Measurements from ENCODE around the gene PDZD8.
"Not testable (repeated sequence)": the region's sequence is repeated elsewhere in the genome, so short reads cannot be mapped to it uniquely, and the experiment has no call there.

The PDZD8 gene

DNA sequence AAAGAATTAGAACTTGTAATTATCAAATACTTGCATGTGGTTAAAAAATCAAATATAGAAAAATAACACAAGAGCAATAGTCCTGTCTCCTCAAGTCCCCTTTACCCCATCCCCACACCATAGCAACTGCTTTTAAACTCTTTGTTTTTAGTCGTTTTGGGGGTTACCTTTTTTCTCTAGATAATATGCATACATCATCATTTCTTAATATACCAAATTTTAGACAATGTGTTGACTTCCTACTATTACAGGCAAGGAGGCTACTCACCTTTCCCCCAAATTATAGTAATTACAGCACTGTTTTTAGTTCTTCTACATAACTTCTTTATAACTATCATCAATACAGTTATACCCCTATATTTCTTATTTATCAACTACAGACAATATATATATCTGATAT, 77.0 kb downstream of the PDZD8 start:
- Histone ChIP-seq H3F3A (ENCODE audit: insufficient read depth, low read length) (no peaks in the 10 kb centered on the region), H3K4me1 (ENCODE audit: insufficient read depth, low read length, severe bottlenecking) (no peaks in the 10 kb centered on the region), H3K27me3 (ENCODE audit: insufficient read depth, low read length) (no peaks in the 10 kb centered on the region), H3K9me3 (ENCODE audit: low read length) (no peaks in the 10 kb centered on the region), H3K4me3 (ENCODE audit: low read depth, low read length, poor library complexity, severe bottlenecking) (no peak overlapping the region), H3K9ac (ENCODE audit: low read length) (no peak overlapping the region), H2AFZ (ENCODE audit: low read length) (no peak overlapping the region), H3K79me2 (ENCODE audit: insufficient read depth, low read length) (no peaks in the 10 kb centered on the region; the same call in 1 of the 2 replicates), H3K27ac (ENCODE audit: low read depth, low read length, poor library complexity, severe bottlenecking) (no peak overlapping the region), H3K36me3 (ENCODE audit: insufficient read depth, low read length) (no peaks in the 10 kb centered on the region), H3K4me2 (ENCODE audit: low read length) (no peak overlapping the region), H3K9me2 (ENCODE audit: low read depth, low read length) (no peaks in the 10 kb centered on the region), H4K20me1 (ENCODE audit: insufficient read depth, low read length) (no peaks in the 10 kb centered on the region)
- TF ChIP-seq EZH2 (IDR thresholded peaks at IDR 0.05; ENCODE audit: borderline replicate concordance, low read length) (no peak), CTCF (IDR thresholded peaks at IDR 0.05; ENCODE audit: low read length) (no peak)

DNA sequence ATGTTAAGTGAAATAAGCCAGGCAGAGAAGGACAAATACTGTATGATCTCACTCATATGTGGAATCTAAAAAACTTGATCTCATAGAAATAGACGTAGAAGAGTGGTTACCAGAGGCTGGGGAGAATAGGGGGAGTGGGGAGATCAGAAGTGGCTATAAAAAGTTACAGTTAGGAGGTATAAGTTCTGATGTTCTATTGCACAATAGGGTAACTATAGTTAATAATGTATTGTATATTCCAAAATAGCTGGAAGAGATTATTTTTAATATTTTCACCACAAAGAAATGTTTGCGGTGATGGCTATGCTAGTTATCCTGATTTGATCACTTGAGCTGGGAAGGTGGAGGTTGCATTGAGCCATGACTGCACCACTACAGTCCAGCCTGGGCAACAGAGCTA, 80.5 kb downstream of the PDZD8 start:
- Histone ChIP-seq H2AFZ (ENCODE audit: low read length) (no peak overlapping the region), H3K9me2 (ENCODE audit: low read depth, low read length) (no peaks in the 10 kb centered on the region), H3K4me3 (ENCODE audit: low read depth, low read length, poor library complexity, severe bottlenecking) (no peak overlapping the region), H3K9ac (ENCODE audit: low read length) (no peak overlapping the region), H3K9me3 (ENCODE audit: low read length) (no peaks in the 10 kb centered on the region), H3K4me1 (ENCODE audit: insufficient read depth, low read length, severe bottlenecking) (no peaks in the 10 kb centered on the region), H3K36me3 (ENCODE audit: insufficient read depth, low read length) (0 out of 2 replicates have a peak, but pooled peaks cover 4% of the 10 kb centered on the region), H3K4me2 (ENCODE audit: low read length) (no peak overlapping the region), H3F3A (ENCODE audit: insufficient read depth, low read length) (no peaks in the 10 kb centered on the region), H3K79me2 (ENCODE audit: insufficient read depth, low read length) (no peaks in the 10 kb centered on the region; the same call in 1 of the 2 replicates), H4K20me1 (ENCODE audit: insufficient read depth, low read length) (no peaks in the 10 kb centered on the region), H3K27me3 (ENCODE audit: insufficient read depth, low read length) (no peaks in the 10 kb centered on the region), H3K27ac (ENCODE audit: low read depth, low read length, poor library complexity, severe bottlenecking) (no peak overlapping the region)
- TF ChIP-seq CTCF (IDR thresholded peaks at IDR 0.05; ENCODE audit: low read length) (no peak), EZH2 (IDR thresholded peaks at IDR 0.05; ENCODE audit: borderline replicate concordance, low read length) (no peak)

GRCh38 chr10:117294039-117294645, 81.1 kb downstream of the PDZD8 start:
- no peaks in the 10 kb centered on the region for H4K20me1 ChIP-seq (ENCODE audit: insufficient read depth, low read length)

DNA sequence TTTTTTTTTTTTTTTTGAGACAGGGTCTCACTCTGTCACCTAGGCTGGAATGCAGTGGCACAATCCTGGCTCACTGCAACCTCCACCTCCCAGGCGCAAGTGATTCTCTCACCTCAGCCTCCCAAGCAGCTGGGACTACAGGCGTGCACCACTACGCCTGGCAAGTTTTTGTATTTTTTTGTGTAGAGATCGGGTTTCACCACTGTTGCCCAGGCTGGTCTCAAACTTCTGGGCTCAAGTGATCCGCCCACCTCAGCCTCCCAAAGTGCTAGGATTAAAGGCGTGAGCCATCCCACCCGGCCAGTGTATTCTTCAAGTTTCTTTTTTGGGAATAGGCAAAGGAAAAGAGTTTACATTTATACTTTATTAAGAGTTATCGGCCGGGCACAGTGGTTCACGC, 84.4 kb downstream of the PDZD8 start:
- not testable (repeated sequence) for H3K4me3 ChIP-seq (ENCODE audit: low read depth, low read length, poor library complexity, severe bottlenecking); H3K79me2 ChIP-seq (ENCODE audit: insufficient read depth, low read length); H2AFZ ChIP-seq (ENCODE audit: low read length); H3K9ac ChIP-seq (ENCODE audit: low read length); H3K27ac ChIP-seq (ENCODE audit: low read depth, low read length, poor library complexity, severe bottlenecking); H3K9me2 ChIP-seq (ENCODE audit: low read depth, low read length); H3F3A ChIP-seq (ENCODE audit: insufficient read depth, low read length); H4K20me1 ChIP-seq (ENCODE audit: insufficient read depth, low read length); H3K4me2 ChIP-seq (ENCODE audit: low read length); H3K27me3 ChIP-seq (ENCODE audit: insufficient read depth, low read length); H3K4me1 ChIP-seq (ENCODE audit: insufficient read depth, low read length, severe bottlenecking); H3K9me3 ChIP-seq (ENCODE audit: low read length)
- H3K36me3 ChIP-seq (ENCODE audit: insufficient read depth, low read length), result peaks cover 13% of the 10 kb centered on the region; the same call in 1 of the 2 replicates

More at GRCh38 chr10:117294039-117294645, 81.1 kb downstream of the PDZD8 start:
- H3K36me3 ChIP-seq (ENCODE audit: insufficient read depth, low read length), result peaks cover 9% of the 10 kb centered on the region; the same call in 1 of the 2 replicates
- TF ChIP-seq EZH2 (IDR thresholded peaks at IDR 0.05; ENCODE audit: borderline replicate concordance, low read length), result no peak
- TF ChIP-seq CTCF (IDR thresholded peaks at IDR 0.05; ENCODE audit: low read length), result no peak
- no peaks in the 10 kb centered on the region for H3K9me3 ChIP-seq (ENCODE audit: low read length)
- H3F3A ChIP-seq (ENCODE audit: insufficient read depth, low read length), result no peaks in the 10 kb centered on the region
- H3K27ac ChIP-seq (ENCODE audit: low read depth, low read length, poor library complexity, severe bottlenecking), result no peak overlapping the region
- H3K4me3 ChIP-seq (ENCODE audit: low read depth, low read length, poor library complexity, severe bottlenecking), result no peak overlapping the region
- no peak overlapping the region for H3K4me2 ChIP-seq (ENCODE audit: low read length)
- no peaks in the 10 kb centered on the region for H3K4me1 ChIP-seq (ENCODE audit: insufficient read depth, low read length, severe bottlenecking)
- no peaks in the 10 kb centered on the region; the same call in 1 of the 2 replicates for H3K79me2 ChIP-seq (ENCODE audit: insufficient read depth, low read length)
- no peak overlapping the region for H2AFZ ChIP-seq (ENCODE audit: low read length)
- no peak overlapping the region for H3K9ac ChIP-seq (ENCODE audit: low read length)
- H3K27me3 ChIP-seq (ENCODE audit: insufficient read depth, low read length), result no peaks in the 10 kb centered on the region
- H3K9me2 ChIP-seq (ENCODE audit: low read depth, low read length), result no peaks in the 10 kb centered on the region

Measured in OCI-LY1 (cell line).